ENCODE data around the gene GFOD1. TPM values are rescaled to one million over a fixed set of nuclear protein-coding genes. Genes with fewer than 3 reads are reported as not detected.

Gene GFOD1
- total and polyA plus RNA-seq, 8 donors = 5.7 to 19.6 (median 8.2) TPM

GRCh38 chr6:13431059-13431656, 56.2 kb downstream of the GFOD1 start:
- Histone ChIP-seq H3K9me3 (no peaks in the 10 kb centered on the region), H3K27ac (peak overlapping the region in 1 of 2 donors; percentile 5), H3K4me1 (peaks cover 13 to 70% of the 10 kb centered on the region in 2 donors), H3K27me3 (no peaks in the 10 kb centered on the region), H3K36me3 (no peaks in the 10 kb centered on the region), H3K4me3 (no peak overlapping the region)
- no peak for ATAC-seq
- no peak for TF ChIP-seq CTCF (IDR thresholded peaks at IDR 0.05)
- no peak for DNase-seq
- intact Hi-C loops (cut with DNase I) = no loop called here

GRCh38 chr6:13429406-13429753, 58.0 kb downstream of the GFOD1 start:
- H3K4me1 ChIP-seq = peaks cover 19 to 59% of the 10 kb centered on the region in 2 donors
- no peak for ATAC-seq
- no peak for DNase-seq
- peak overlapping the region in 1 of 2 donors; percentile 20 for H3K27ac ChIP-seq
- no peak overlapping the region for H3K4me3 ChIP-seq
- H3K9me3 ChIP-seq = no peaks in the 10 kb centered on the region
- H3K36me3 ChIP-seq = no peaks in the 10 kb centered on the region
- TF ChIP-seq CTCF (IDR thresholded peaks at IDR 0.05) = no peak
- intact Hi-C loops (cut with DNase I) = no loop called here
- no peaks in the 10 kb centered on the region for H3K27me3 ChIP-seq

- Histone ChIP-seq H3K9me3 (no peaks in the 10 kb centered on the region), H3K27me3 (no peaks in the 10 kb centered on the region), H3K4me3 (no peak overlapping the region), H3K4me1 (peaks cover 19 to 56% of the 10 kb centered on the region in 2 donors), H3K27ac (peak overlapping the region in 1 of 2 donors; percentile 5), H3K36me3 (no peaks in the 10 kb centered on the region)
- intact Hi-C loops (cut with DNase I) = no loop called here
- ATAC-seq (peak; percentile 8), DNase-seq (no peak)
- TF ChIP-seq CTCF (IDR thresholded peaks at IDR 0.05) = no peak
Observed at GRCh38 chr6:13428583-13429405, 58.6 kb downstream of the GFOD1 start.

GRCh38 chr6:13427801-13428582, 59.4 kb downstream of the GFOD1 start:
- H3K4me1 ChIP-seq = peaks cover 22 to 56% of the 10 kb centered on the region in 2 donors

More at GRCh38 chr6:13427801-13428582, 59.4 kb downstream of the GFOD1 start:
- no peaks in the 10 kb centered on the region for H3K9me3 ChIP-seq
- peak in 1 of 4 donors; percentile 56 for DNase-seq
- peak; percentile 46 for ATAC-seq
- no peak overlapping the region for H3K4me3 ChIP-seq
- no peaks in the 10 kb centered on the region for H3K36me3 ChIP-seq
- H3K27ac ChIP-seq = peak overlapping the region in 1 of 2 donors; percentile 5
- no peaks in the 10 kb centered on the region for H3K27me3 ChIP-seq
- intact Hi-C loops (cut with DNase I) = no loop called here
- TF ChIP-seq CTCF (IDR thresholded peaks at IDR 0.05) = no peak
